Esophagus muscularis mucosa (tissue), 3 donors: ENCODE data around the gene BAG3.

Source experiments
- POLR2A ChIP-seq: fragments of 450-650 bp; IDR thresholded peaks from one replicate; pipeline ENCODE4 v1.6.1; 2017; ENCODE audit warnings: antibody characterized with exemption, moderate library complexity, mild to moderate bottlenecking, low read depth
- TF ChIP-seq, protein P1 (sequence below), 3 experiments: fragments of 200-600 bp in 2 of 3; fragments of 450-650 bp in 1 of 3; sonication (generic) in 2 of 3; IDR thresholded peaks; one replicate each; pipeline ENCODE4 v1.5.1; 2017 to 2019; ENCODE audit warnings: antibody characterized with exemption in 3 of 3, mild to moderate bottlenecking in 2 of 3, moderate library complexity in 1 of 3

DNA sequence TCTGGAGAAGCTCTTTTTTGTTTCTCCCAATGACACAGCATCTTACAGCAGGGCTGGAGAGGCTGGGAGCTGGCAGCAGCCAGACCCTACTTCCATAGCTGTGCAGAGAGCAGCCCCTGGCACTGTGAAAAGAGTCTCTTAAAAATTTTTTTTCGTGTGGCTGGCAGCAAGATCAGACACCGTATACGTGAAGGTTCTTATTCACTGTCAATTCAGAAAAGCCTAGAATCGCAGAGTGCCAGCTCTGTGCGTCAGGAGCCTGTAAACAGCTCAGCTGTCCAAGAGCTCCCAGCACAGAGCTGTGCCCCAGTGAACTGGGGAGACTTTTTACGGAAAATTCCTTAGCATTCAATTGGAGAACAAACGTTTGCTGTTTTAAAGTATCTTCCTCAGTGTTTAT is 6.5 kb downstream of the BAG3 start:
- TF ChIP-seq, protein P1, sequence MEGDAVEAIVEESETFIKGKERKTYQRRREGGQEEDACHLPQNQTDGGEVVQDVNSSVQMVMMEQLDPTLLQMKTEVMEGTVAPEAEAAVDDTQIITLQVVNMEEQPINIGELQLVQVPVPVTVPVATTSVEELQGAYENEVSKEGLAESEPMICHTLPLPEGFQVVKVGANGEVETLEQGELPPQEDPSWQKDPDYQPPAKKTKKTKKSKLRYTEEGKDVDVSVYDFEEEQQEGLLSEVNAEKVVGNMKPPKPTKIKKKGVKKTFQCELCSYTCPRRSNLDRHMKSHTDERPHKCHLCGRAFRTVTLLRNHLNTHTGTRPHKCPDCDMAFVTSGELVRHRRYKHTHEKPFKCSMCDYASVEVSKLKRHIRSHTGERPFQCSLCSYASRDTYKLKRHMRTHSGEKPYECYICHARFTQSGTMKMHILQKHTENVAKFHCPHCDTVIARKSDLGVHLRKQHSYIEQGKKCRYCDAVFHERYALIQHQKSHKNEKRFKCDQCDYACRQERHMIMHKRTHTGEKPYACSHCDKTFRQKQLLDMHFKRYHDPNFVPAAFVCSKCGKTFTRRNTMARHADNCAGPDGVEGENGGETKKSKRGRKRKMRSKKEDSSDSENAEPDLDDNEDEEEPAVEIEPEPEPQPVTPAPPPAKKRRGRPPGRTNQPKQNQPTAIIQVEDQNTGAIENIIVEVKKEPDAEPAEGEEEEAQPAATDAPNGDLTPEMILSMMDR (IDR thresholded peaks at IDR 0.05), result no peak
- TF ChIP-seq POLR2A, result no peak
